ENCODE data around the gene SLC6A18.
"Not testable (repeated sequence)": the region's sequence is repeated elsewhere in the genome, so short reads cannot be mapped to it uniquely, and the experiment has no call there.

Gene SLC6A18

DNA sequence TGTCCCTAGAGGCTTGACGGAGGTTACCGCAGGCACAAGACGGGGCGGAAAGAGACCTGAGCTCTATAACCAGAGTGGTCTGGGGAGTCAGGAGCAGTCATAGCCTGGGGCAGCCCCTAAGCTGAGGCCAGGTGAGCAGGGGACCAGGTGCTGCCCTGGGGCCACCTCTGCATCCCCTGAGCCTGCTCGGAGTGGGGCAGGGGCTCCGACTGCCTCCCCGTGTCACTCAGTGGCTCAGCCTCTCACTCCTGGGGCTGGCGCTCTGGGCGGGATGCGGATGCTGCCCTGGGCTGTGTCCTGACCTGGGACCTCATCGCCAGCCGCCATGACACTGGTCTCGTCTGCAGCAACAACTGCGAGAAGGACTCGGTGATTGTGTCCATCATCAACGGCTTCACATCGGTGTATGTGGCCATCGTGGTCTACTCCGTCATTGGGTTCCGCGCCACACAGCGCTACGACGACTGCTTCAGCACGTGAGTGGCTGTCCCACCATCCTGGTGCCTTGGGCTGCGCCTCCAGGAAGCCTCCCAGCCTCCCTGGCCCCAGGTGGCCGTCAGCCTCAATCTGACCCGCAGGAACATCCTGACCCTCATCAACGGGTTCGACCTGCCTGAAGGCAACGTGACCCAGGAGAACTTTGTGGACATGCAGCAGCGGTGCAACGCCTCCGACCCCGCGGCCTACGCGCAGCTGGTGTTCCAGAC, 8.8 kb upstream of the SLC6A18 start:
- no peak for DNase-seq

DNA sequence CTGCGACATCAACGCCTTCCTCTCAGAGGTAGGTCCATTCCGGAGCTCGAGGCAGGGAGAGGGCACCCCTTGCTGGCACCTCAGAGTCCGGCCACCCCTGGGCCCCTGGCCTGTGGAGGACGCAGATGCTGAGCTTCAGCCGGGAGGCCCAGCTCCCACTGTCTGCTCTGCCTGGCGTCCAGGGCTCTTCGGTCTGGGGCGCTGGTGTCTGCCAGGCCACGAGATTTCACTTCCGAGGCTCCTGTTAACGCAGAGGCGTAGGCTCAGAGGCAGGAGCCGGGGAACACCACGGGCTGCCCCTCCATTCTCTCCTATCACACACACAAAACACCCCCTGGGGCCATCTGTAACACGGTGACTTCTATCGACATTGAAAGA, 8.3 kb upstream of the SLC6A18 start:
- DNase-seq: no peak

DNA sequence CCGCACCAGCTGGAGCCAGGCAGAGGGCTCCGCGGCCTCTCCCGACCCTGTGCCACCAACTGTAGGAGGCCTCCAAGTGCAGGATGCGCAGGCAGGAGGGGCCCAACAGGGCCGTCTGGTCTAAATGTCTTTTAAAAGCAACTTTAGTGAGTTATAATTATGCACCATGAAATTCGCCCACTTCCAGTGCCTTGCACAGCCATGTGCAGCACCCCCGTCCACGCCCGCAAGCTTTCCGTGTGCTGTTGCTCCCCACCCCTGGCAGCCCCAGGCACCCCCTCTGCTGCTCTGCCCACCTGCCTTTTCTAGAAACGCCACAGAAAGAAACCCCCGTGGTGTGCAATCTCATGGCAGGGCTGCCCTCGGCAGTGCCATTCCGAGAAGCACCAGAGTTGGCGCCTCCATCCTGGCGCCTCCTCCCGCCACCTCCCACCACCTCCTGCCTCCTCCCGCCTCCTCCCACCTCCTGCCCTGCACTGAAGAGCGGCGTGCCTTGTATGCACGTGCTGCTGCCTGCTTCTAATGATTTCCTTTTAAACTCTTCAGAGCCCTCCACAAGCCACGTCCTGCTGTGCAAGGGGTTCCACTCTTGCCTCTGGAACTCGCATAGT, 7.5 kb upstream of the SLC6A18 start:
- no peak for DNase-seq

DNA sequence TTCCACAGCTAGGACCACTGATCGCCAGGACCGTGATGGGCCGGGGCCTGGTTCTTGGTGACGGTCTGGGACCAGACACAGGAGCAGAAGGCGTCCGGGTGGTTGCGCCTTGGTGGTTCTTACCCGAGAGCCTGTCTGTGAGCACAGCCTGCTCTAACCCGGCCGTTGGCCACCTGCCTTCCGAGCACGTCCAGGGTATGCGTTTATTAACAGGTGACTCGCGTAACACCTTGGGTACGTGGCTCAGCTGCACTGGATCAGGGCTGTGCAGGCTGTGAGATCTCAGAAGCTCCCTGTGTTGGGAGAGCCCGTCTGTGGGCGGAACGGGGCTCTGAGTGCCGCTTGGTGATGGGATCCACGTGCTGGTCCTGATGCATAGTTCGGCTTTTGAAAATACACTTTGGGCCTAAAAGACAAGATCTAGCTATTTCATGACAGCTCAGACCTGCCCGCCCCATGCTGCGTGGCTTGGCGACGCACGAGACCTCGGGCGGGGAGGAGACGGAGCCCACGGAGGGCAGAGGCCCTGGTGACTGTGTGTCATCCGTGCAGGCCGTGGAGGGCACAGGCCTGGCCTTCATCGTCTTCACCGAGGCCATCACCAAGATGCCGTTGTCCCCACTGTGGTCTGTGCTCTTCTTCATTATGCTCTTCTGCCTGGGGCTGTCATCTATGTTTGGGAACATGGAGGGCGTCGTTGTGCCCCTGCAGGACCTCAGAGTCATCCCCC, 6.7 kb upstream of the SLC6A18 start:
- DNase-seq: no peak

DNA sequence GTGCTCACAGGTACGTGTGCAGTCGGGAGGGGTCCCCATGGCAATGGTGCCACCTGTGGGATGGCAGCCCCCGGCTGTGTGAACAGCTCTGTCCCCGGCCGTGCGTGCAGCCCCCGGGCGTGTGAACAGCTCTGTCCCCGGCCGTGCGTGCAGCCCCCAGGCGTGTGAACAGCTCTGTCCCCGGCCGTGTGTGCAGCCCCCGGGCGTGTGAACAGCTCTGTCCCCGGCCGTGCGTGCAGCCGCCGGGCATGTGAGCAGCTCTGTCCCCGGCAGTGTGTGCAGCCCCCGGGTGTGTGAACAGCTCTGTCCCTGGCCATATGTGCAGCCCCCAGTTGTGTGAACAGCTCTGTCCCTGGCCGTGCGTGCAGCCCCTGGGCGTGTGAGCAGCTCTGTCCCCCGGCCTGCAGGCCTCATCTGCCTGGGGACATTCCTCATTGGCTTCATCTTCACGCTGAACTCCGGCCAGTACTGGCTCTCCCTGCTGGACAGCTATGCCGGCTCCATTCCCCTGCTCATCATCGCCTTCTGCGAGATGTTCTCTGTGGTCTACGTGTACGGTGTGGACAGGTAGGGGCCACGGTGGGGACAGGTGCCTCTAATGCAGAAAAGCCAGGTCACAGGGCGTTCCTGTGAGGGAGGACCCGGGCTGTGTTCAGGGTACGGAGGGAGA, 5.9 kb upstream of the SLC6A18 start:
- no peak for DNase-seq

DNA sequence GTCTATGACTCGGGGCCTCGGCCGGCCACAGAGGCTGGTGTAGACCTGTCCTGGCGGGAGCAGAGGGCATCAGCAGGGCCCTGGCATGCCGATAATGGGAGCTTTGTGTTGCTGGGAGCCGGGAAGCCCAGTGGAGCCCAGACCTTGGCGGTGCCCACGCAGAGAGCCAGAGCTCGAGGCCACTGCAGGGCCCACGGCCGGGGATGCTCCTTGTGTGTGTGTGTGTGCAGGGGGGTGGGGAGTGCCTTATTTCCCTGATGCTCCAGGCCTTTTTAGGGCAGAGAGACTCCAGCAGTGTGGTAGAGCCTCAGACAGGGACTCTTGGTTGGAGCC, 5.4 kb upstream of the SLC6A18 start:
- DNase-seq: no peak

DNA sequence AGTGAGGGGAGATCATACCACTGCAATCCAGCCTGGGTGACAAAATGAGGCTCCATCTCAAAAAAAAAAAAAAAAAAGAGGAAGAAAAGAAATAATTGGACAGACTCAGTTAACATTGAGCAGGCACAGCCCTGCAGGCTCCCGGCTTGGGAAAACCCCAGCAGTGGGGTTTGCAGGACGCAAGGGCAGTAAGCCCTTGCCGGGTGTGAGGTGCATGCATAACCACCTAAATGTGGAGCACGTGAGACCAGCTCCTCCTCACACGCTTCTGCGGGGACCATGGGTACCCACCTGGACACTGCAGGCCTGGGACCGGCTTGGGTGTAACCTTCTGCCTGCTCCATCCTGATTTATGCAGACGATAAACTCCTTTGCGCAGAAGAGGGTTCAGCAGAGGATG, 4.8 kb upstream of the SLC6A18 start:
- DNase-seq: no peak

DNA sequence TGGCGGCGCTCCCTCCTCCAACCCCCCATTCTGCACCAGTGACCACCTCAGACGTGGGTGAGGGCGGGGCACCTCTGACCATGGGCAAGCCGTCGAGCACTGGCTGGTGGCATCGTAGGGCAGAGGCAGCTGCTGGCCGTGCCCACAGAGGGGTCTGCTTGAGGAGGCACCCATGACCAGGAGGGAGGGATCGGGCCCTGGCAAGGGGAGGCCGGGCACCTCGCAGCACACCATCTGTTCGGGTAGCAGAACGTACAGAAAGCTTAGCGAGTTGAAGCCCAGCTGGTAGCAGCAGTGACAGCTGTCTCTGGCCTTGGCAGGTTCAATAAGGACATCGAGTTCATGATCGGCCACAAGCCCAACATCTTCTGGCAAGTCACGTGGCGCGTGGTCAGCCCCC, 4.3 kb upstream of the SLC6A18 start:
- DNase-seq: no peak

DNA sequence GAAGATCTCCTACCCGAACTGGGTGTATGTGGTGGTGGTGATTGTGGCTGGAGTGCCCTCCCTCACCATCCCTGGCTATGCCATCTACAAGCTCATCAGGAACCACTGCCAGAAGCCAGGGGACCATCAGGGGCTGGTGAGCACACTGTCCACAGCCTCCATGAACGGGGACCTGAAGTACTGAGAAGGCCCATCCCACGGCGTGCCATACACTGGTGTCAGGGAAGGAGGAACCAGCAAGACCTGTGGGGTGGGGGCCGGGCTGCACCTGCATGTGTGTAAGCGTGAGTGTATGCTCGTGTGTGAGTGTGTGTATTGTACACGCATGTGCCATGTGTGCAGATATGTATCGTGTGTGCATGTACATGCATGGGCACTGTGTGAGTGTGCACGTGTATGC, 3.5 kb upstream of the SLC6A18 start:
- DNase-seq: no peak

DNA sequence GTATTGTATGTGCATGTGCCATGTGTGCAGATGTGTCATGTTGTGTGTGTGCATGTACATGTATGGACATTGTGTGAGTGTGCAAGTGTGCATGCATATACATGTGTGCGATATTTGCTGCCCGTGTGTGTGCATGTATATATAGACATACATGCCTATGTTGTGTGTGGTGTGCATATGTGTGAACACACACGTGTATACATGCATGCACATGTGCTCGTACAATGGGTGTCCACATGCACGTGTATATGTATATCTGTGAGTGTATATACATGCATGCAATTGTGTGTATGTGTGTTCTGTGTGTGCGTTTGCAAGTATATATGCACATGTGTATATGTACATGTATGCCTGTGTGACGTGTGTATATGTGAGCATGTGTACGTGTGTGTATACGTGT, 3.0 kb upstream of the SLC6A18 start:
- DNase-seq: no peak

DNA sequence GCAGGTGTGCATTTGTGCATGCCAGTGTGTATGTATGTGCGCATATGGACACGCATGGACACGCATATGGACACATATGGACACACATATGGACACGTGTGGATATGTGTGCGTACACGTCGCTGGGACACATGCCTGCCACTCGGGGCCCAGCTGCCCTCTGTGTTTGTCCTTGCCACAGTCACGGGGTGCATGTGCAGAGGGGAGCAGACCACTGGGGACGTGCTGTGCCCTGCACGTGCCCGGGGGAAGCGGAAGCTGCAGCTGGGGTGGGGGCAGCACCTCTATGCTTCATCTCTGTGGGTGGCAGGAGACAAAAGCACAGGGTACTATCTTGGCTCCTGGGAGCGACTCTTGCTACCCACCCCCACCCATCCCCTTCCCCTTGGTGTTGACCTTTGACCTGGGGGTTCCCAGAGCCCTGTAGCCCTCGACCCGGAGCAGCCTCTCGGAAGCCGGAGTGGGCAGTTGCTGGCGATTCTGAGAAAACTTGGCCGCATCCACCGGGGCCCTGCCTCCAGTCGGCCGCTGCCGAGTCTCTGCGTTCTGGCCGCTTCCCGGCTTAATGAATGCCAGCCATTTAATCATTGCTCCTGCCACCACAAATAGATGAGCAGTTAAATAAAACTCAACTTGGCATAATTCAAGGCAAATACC, 2.4 kb upstream of the SLC6A18 start:
- DNase-seq: no peak

DNA sequence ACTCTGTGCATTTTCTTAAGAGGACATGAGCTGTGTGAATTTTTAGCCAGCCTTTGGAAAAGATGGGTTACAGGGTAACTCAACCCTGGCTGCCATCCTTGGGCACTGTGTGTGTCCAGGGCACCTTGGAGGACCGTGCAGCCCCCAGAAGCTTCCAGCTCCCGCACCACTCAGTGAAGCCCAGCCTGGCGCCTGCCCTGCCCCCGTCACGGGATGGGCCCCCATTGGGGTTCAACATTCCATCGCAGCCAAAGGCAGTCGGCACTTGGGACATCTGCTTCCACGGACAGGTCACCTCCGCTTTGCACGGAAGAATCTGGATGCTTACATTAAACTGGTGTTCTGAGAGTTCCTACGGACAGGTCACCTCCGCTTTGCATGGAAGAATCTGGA, 1.9 kb upstream of the SLC6A18 start:
- DNase-seq: no peak

DNA sequence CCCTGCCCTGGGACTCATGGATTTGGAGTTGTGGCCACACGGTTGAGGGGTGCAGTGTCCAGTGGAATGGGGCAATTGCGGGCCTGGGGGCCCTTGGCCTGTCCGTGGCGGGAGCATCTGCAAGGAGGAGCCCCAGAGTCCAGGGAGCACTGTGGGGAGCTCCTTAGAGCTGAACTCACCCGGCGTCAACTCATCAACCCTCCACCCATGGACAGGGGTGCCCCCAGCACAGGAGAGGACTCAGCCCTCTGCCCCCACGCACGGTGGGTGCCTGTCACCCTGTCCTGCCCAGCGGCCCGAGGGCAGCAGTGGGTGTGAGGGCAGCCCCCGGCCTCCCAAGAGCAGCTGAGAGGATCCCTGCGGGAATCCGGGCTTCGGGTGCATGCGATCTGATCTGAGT, 550 bp upstream of the SLC6A18 start:
- DNase-seq: no peak

DNA sequence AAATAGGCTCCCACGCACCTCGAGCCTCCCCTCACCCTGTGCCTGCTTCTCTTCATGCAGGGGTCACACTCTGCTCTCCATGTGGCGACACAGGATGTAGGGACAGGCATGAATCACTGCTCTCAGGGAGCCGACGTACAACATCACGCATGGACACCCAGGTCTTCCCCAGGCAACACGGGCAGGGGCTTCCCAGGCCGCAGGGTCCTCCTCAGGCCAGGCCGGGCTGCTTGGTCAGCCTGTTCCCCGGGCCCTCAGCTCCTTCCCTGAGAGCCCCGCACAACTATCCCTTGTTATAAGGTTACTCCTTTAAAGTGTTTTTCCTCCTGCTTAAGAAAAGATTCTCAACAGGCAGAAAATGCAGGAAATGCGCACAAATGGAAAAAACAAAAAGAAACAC, 1.1 kb downstream of the SLC6A18 start:
- DNase-seq: no peak

DNA sequence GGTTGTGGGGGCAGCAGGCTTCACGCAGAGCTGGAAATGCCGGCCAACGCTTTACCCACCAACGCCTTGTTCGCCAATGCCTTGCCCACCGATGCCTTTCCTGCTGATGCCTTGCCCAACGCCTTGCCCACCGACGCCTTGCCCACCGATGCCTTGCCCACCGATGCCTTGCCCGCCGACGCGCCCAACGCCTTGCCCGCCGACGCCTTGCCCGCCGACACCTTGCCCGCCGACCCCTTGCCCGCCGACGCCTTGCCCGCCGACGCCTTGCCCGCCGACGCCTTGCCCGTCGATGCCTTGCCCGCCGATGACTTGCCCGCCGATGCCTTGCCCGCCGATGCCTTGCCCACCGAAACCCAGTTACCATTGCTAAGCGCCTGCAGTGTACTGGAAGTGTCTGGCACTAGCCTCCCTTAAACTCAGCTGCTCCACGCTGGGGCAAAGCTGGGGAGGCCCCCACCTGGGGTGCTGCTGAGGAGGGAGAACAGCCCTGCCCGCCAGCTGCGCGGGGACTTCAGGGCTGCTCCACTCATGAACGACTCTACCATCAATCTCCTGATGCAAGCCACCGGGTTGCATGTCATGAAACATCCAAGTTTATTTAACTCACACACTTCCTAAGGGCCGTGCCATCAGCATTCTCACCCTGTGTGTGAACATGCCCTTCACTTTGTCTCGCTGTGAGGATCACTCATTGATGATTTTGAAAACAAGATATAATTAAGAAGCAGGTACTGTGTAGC, 1.8 kb downstream of the SLC6A18 start:
- DNase-seq: no peak

DNA sequence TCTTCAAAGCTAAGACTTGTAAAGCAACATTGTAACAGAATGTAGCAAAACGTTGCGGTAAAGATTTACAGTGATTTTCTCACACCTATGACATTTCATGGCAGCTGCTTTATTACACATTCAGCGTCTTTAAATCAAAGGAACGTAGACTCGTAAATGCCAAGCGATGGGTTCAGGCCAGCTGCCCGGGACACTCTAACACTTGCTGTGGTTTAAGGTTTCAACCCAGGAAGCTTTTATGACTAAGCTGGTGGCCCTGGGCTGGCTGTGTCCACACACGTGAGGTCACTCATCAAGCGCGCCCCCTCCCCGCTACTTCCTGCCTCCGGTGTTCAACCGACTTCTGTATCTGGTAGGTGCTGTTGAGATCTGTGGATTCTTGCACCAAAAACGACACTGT, 2.5 kb downstream of the SLC6A18 start:
- no peak for DNase-seq

DNA sequence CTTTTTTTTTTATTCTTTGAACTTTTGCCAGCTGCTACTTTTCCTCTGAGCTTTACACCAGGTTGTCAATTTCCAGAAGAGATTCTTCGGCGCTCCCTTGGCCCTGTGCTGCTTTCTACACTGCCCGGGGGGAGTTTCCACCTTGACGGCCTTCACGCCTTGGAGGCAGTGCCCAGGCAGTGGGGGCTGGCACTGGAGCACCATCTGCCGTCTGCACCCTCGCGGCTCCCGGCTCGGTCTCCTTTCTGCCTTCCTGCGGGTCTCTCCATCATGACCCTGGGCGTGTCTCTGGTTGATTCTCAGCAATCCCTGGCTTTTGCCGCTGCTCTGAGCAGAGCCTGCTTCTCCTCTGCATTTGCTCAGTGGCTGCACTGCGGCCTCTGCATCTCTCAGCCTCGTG, 2.9 kb downstream of the SLC6A18 start:
- no peak for DNase-seq

DNA sequence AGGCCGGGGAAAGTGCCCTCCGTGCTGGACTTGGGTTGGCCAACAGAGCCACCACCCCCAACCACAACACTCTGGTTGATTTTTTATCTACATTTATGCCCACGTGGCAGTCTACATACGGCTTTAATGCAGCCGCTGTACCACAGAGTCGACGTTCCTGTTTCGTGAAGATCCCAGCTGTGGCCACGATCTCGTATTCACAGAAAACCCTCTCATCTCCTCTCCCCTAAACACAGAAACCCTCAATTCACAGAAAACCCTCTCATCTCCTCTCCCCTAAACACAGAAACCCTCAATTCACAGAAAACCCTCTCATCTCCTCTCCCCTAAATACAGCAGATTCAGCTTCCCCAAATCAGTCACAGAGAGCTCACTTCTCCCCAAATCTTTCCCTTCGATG, 3.8 kb downstream of the SLC6A18 start:
- not testable (repeated sequence) for DNase-seq

DNA sequence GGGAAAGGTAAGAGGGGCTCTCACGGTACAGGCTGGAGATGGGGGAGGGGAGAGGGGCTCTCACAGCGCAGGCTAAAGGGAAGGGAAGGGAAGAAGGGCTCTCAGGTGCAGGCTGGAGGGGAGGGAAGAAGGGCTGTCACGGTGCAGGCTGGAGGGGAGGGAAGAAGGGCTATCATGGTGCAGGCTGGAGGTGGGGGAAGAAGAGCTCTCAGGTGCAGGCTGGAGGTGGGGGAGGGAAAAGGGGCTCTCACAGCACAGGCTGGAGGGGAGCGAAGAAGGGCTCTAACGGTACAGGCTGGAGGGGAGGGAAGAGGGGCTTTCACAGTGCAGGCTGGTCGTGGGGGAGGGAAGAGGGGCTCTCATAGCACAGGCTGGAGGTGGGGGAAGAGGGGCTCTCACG, 4.6 kb downstream of the SLC6A18 start:
- no peak for DNase-seq

DNA sequence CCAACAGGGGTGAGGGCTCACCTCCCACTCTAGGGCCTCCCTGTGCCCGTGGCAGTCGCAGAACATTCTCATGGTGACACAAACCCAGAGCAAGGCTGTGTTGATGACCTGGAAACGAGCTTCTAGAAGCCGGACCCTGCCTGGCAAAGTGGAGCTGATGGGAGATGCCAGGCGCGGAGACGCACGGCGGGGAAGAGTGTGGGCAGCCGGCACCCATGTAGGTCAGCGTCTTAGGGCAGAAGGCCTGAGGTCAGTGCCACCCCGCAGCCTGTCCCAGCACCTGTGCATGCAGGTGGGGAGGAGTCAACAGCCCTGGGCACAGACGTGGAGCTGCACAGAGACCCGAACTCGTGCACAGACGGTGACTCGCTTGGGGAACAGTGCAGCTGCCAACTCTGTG, 5.4 kb downstream of the SLC6A18 start:
- no peak for DNase-seq

DNA sequence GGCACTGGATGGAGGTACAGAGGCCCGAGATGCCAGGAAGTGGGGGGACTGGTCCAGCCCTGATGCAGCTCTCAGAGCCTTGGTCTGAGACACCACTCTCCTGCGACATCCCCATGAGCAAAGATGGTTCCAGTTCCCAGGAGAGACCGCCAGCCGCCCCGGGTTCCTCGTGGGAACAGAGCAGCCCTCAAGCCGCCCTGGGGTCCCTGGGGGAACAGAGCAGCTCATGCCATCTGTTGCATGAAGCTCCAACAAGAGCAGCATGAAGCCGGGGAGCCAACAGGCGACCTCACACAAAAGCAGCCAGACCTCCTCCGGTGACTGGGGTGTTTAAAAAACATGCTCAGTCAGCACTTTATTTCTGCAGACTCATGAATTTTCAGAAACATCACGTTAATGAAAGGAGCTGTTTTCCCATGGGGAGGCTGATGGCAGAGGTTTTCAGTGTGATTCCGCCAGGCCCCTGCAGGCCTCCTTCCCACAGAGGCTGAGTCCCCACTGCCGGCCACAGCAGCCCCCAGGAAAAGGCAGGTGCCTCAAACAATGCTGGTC, 6.2 kb downstream of the SLC6A18 start:
- DNase-seq: no peak

DNA sequence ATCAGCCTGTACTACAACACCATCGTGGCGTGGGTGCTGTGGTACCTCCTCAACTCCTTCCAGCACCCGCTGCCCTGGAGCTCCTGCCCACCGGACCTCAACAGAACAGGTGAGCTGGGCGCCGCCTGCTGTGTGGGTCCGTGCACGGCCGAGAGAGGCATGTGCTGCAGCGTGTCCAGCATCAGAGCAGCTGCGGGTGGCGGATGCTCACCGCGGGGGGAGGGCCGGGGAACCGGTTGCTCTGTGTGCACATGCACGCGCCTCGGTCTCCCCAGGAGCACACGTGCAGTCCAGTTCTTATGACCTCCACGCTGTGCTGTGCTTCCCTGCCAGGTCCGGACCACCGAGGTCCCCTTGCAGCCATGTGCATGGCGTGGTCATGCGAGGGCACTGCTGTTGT, 7.6 kb downstream of the SLC6A18 start:
- DNase-seq: no peak

All from fibroblast of skin of abdomen (primary cell).